ENCODE data around the gene JAZF1.

Gene JAZF1

DNA sequence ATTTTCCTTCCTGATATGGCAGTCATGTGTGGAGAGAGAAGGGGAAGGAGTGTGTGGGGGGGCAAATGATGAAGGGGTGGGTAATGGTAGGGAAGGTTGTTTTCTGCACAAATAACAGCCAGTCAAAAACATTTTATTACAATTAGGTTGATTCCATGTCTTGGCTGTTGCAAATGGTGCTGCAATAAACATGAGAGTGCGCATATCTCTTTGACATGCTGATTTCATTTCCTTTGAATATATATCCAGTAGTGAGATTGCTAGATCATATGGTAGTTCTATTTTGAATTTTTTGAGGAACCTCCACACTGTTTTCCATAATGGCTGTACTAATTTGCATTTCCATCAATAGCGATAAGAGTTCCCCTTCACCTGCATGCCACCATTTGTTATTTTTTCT is 10.6 kb upstream of the JAZF1 start:
- DNase-seq: peak; percentile 10

- DNase-seq: no peak
Observed at GRCh38 chr7:28190077-28190710, 9.6 kb upstream of the JAZF1 start.

- no peak for DNase-seq
Observed at GRCh38 chr7:28187012-28187411, 6.4 kb upstream of the JAZF1 start.

DNA sequence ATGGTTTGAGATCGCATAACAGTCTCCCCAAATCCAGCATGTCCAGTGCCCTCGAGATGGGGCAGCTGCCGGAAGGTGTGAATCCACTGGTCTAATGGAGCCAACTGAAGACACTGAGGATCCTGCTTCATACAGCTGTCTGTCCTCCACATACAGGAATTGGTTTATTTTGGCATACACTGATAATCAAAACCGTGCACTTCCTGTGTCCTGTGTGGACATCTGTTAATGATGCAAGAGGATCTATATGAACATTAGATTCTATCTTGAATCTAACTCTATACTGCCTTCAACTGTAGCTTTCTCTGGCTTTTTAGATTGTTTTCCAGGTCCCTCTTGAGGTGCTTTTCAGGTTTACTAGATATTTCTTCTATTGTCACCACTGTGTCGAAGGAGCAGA is 3.0 kb upstream of the JAZF1 start:
- no peak for DNase-seq

DNA sequence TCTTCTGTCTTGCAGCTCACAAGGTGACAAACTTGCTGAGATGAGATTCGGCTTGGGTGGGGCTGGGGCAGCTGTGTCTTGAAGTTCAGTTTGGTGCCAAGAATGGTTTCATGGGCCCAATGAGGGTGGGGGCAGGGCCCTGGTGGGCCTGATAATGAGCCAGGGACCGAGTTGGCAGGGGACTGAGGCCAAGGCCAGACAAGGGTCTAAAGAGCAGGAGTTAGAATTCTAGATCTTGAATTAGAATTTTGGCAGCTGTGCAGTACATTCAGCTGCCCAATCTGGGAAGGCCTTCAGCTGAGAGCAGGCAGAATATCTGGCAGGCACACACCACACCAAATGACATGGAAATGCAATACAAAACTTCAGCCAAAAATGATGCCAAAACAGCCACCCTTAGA is 1.5 kb upstream of the JAZF1 start:
- DNase-seq: no peak

DNA sequence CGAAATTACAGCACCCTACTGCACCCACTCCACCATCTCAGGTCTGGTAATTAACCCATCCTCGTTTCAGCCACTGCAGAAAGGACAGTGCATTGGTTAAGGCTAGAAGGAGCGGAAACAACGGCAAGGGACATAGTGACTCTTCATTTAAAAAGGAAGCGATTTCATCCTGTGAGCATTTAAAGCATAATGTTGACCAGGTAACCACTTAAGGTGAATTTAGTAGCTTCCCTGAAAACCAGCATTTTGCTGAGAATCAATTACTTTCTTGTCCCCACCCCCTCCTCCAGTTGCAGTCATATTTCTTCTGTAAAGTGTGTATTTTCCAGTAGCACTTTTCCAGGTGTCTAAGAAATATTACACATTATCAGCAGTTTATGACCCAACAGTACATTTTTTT is 821 bp upstream of the JAZF1 start:
- no peak for DNase-seq

- DNase-seq: no peak
Observed at GRCh38 chr7:28180031-28180363, 598 bp downstream of the JAZF1 start.

DNA sequence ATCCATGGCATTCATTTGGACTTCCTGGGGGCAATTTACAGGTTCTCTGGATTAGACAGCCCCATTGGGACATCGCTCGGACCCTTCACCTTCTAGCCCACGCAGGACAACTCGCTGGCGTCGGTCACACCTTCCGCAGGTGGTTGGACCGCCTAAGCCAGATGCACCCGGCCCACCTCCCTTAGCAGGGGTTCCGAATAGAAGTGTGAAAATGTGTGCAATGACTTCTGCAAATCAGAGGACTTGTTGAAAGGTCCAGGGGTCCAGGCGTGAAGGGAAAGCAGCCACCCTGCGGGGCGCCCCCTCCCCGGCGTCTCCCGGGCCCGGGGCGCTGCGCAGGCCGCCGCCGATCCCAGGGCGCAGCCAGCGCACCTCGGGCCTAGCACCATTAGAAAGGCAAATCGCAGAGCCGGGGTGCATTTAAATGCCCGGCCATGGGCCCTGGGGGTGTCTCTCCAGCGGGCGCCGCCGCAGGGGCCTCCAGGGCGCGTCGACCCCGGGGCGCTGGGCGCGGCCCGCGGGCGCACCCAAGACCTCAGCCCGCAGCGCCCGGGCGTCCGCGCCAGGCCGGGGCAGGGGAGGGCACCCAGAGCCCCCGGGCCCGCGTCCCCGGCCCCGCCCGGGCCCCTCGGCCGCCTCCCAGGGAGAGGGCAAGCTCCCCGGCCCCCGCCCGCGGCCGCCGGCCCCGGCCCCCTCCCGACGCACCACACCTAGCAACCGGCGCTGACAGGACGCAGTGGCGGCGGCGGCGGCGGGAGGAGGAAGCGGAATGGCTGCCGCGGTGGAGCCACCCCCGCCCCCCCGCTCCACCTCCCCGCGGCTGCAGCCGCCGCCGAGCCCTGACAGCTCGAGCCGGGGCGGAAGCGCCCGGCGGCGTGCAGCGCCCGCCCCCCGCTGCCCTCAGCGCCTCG is 1.2 kb downstream of the JAZF1 start:
- peak; percentile 78 for DNase-seq

- peak; percentile 53 for DNase-seq
Observed at GRCh38 chr7:28178599-28178998, 2.0 kb downstream of the JAZF1 start.

DNA sequence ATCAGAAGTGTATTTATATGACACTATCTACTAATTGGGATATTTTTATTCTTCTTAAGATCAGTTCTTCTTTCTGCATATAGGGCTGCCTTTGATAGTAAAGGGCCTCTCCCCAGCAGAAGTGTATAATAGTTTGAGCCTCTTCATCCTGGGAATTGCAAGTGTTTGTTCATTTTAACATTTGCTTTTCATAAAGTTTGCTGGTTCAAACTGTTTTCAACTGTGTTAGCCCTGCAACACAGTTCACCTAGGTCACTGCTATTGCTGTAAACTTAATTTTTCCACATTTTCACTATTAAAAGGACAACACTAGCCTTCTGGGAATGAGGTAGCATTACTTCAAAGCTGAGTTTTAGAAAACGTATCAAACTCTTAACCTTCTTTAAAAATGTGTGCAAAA is 2.8 kb downstream of the JAZF1 start:
- no peak for DNase-seq

- no peak for DNase-seq
Observed at GRCh38 chr7:28176645-28177044, 4.0 kb downstream of the JAZF1 start.

DNA sequence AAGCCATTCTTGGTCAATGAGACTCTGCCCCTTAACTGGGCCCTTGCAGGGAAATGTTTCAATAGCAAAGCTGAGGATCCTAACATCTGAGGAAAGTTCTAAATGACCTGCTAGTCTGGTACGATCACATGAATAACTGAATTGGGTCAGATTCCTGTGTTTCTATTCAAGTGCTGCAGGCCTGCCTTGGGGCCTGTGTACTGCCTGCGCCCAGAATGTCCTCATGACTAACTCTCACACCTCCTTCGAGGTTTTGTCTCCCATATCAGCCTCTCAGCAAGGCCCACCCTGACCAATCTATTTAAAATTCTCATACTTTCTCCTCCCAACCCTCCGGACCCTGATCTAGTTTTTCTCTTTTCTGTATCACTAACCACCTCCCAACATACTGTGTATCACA is 4.4 kb downstream of the JAZF1 start:
- DNase-seq: no peak

GRCh38 chr7:28174901-28175661 is 5.5 kb downstream of the JAZF1 start:
- DNase-seq: no peak

DNA sequence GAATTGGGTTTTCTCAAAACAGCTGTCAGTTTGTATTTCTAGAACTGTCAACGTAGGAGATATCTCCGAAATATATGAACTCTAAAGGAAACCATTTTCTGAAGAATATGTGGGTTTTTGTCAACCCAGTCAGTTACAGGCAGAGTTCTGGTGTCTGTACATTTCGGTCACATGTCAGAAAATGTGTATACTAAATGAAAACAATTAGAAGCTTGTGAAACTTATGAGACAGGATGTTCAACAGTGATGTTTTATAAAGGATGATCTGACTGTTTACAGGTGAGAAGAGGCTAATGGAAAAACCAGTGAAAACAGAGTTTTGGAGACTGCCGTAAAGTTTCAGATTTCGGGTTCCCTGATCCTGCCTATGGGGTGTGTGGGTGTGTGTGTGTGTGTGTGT is 6.2 kb downstream of the JAZF1 start:
- no peak for DNase-seq

GRCh38 chr7:28173531-28173930 is 7.1 kb downstream of the JAZF1 start:
- no peak for DNase-seq

GRCh38 chr7:28172958-28173357 is 7.6 kb downstream of the JAZF1 start:
- DNase-seq: no peak

DNA sequence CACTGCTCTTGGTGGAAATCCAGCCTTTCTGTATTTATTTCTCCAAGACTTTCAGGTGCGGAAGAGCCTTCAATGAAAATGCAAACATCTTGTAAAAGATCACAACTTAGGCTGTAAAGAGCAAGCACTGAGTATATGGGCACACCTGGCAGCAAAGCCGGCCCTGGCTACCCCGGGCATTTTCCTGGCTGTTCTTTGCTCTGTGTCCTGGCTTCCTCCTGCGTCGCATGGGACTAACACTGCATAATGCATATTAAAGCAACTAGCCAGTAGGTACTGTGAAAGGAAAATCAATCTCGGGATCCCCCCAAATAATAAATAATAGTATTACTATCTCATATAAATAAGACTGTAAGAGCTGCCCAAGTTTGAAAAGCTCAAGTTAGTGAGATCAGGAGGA is 9.9 kb downstream of the JAZF1 start:
- DNase-seq: no peak

DNA sequence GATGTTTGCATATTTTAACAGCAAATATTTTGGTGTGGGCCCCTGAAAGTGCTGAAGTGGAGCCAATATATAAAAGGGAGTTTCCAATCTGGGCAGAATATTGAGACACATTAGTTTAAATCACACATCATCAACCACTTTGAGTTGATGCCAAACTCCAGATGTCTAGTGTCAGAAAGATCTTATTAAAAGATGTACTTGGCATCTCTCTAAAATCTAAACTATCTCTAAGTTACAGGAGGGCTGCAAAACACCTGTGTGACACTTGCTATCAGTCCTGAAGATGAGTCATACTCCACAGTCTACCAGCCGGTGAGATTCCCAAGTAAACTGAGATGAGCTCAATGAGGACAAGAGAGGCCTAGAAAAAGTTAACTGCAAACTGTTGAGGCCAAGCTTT is 11.4 kb downstream of the JAZF1 start:
- DNase-seq: no peak

- DNase-seq: no peak
Observed at GRCh38 chr7:28168393-28169158, 12.0 kb downstream of the JAZF1 start.

DNA sequence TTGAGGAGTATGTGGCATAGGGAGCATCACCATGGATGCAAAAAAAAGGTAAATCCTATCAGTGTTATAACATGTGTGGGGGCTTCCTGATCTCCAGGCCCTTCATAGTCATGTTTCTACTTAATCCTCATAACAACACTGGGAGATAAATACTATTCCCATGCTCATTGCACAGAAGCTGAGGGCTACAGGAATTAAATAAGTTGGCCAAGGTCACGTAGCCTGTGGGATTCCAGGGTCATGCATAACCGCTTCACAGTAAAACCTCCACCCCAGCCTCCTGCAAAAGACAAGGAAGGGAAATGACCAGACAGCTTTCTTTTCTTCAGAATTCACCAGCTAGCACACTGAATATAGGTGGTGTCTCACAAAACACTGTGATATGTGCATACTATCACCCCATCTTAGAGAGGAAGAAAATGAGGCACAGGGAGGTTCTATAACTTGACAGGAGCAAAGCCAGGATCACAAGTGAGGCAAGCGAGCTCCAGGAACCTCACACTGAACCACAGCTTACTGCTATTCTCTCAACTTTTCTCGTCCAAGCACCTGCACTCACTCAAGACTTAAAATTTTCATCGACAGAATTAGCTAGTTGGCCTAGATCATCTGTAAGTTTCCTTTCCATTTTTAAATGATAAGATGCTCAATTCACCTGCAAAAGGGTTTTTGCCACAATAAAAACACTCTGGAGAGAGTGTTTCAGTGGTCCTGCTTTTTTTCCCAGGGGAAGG is 13.4 kb downstream of the JAZF1 start:
- no peak for DNase-seq

GRCh38 chr7:28165961-28166955 is 14.3 kb downstream of the JAZF1 start:
- DNase-seq: peak; percentile 59
